Stimulated activated CD8-positive, alpha-beta memory T cell treated with anti-CD3 and anti-CD28 coated beads, Interleukin-12 subunit alpha, Interleukin-12 subunit beta, amount 100 ng/mL, for 24 hours (primary cell): ENCODE data around the gene HHAT.

Source experiments
- DNase-seq: peaks from one replicate; pipeline ENCODE4 v3.0.0-alpha.2; 2020; ENCODE audit errors: extremely low read depth

Gene HHAT

GRCh38 chr1:210684466-210685294 is 356.0 kb downstream of the HHAT start:
- no peak for DNase-seq

GRCh38 chr1:210685295-210685650 is 356.6 kb downstream of the HHAT start:
- DNase-seq = no peak

GRCh38 chr1:210686841-210687240 is 358.1 kb downstream of the HHAT start:
- DNase-seq = no peak

DNA sequence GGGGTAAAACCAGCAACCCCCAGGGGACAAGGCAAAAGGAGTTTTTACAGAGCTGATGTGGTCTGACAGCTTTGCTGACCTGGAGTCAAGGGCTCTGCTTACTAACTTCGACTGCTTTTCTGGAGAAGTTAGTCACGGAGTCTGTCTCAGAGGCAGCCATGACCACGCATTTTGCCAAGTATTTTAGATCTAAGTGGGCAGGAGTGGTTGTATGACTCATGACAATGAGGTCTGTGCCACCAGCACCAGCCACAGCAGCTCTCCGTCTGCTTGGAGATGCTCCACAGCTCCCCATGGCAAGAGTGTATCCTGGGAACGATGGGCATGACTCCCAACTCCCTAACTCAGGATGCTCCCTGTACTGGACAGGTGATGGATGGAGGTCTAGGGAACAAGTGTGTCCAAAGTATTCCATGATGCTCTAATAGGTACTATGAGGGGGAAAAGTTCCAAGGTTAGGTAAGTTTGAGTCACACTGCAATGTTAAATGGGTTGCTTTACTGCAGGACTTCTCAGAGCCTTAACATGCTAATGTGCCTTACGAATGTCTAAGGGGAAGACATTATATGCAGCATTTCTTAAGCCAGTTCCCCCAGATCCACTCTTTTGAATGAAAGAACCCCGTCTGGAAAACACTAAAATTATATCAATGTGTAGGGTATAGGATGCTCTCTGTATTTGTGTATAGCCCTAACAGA is 359.0 kb downstream of the HHAT start:
- no peak for DNase-seq

- DNase-seq = no peak
These were observed 360.0 kb downstream of the HHAT start for GRCh38 chr1:210688512-210689234.

- DNase-seq = no peak
These were observed 361.1 kb downstream of the HHAT start for GRCh38 chr1:210689826-210690225.

GRCh38 chr1:210690236-210690635 is 361.5 kb downstream of the HHAT start:
- no peak for DNase-seq

DNA sequence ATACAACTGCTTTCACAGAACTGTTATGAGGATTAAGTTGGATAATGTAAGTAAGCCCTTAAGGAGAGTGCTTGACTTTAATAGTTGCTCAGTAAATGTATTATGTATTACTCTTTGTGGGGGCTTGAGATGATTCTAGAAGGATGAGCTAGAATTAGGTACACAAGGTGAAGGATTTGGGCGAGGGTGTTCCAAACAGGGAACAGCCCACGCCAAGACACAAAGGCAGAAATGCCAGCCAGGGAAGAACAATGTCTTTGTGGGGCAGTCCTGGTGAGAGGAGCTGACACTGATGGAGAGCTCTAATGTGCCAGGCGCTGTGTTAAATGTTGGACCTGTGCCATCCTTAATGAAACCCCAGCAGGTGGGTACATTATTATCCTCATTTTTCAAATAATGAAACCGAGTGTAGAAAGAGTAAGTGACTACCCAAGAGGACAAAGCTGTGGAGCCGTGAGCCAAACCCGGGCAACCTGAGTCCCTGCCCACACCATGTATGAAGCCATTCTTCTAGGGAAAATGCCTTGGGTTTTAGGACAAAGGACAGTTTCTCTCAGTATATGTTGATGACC is 362.4 kb downstream of the HHAT start:
- no peak for DNase-seq

- DNase-seq = no peak
These were observed 364.1 kb downstream of the HHAT start for GRCh38 chr1:210692796-210693195.

GRCh38 chr1:210695026-210695425 is 366.3 kb downstream of the HHAT start:
- DNase-seq = no peak

- no peak for DNase-seq
These were observed 368.0 kb downstream of the HHAT start for GRCh38 chr1:210696709-210697108.

DNA sequence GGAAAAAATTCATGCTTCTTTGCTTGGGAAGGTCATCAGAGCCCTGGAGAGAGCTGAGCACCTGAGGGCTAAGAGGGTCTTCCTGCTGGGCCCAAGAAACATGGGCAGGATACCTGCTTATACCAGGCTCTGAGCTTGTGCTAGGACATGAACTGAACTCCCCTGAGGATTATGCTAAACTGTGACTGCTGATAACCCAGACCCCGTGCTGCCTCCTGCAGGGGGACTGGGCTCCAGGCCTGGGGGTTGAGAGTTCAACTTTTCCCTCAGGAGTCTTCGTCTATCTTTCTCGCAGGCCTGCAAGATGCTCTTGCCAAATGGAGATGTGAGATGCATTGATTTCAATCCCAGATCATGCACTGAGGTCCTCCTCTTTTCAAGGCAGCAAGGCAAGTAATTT is 368.5 kb downstream of the HHAT start:
- DNase-seq = no peak

DNA sequence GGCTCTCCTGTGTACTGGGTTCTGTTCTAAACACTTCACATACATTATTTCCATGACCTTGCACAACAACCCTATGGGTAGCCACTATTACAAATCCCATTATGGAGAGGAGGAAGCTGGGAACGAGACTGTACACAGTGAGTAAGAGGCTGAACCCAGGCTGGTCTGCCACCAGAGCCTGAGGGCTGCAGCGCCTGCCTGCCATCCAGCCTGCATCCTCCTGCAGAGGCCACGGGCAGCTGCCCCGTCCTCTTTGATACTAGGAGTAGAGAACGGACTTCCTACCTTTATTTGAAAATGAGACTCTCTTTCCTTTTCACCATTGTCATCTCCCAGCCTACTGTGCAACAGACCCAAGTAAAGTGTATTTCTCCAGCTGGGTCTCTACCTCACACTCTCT is 370.0 kb downstream of the HHAT start:
- DNase-seq = no peak

DNA sequence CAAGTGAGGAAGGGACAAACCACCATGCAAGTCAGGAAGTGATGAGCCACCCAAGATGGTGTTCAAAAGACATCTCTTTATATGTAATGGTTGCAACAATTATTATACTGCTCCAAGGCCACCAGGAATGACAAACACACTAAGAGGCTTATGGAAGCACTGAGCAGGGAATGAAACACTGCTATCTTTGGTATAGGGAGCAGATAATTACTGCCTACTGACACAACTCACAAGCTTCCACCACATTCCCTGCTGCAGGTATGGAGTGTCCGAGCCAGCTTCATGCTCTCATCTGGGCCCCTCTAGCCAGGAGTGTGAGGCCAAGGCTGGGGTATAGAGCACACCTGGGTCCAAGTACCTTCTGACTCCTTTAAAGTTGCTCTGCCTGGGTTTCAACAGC is 371.4 kb downstream of the HHAT start:
- no peak for DNase-seq

GRCh38 chr1:210700511-210700910 is 371.8 kb downstream of the HHAT start:
- DNase-seq = no peak

DNA sequence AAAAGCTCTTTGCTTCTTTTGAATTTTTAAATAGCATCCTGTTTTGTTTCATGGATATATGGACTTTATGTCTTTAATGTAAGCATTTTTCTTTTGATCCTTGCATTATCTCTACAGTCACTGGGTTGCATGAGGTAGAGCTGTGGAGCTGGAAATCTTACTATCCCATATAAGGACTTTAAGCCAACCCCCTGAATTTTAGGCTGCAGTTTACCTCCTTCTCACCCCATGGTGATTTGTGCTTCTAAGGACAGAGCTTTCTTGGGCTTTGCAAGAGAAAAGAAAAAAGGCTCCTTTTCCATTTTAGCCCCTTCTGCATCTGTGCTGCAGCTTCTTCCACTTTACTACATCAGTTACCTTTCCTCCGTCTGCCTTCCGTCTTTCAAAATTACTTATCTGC is 373.8 kb downstream of the HHAT start:
- no peak for DNase-seq

- no peak for DNase-seq
These were observed 374.9 kb downstream of the HHAT start for GRCh38 chr1:210703593-210703992.

- DNase-seq = no peak
These were observed 376.4 kb downstream of the HHAT start for GRCh38 chr1:210705086-210705485.

DNA sequence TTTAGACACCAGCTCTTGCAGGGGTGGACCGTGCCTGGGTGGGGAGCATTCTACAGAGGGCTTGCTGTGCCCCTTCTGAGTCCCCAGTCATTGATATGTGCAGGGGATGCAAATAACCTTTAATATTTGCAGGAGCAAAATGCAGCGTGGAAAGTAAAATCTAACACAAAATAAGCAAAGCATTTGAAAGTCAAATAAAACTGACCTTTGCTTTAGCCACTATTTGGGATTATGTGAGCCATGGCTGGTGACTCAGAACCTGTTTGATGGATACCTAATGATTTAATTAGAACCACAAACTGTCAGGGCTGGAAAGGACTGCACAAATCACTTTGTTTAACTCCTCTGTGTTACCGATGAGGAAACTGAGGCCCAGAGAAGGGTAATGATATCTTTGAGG is 377.5 kb downstream of the HHAT start:
- no peak for DNase-seq

GRCh38 chr1:210707300-210708240 is 378.9 kb downstream of the HHAT start:
- DNase-seq = no peak

DNA sequence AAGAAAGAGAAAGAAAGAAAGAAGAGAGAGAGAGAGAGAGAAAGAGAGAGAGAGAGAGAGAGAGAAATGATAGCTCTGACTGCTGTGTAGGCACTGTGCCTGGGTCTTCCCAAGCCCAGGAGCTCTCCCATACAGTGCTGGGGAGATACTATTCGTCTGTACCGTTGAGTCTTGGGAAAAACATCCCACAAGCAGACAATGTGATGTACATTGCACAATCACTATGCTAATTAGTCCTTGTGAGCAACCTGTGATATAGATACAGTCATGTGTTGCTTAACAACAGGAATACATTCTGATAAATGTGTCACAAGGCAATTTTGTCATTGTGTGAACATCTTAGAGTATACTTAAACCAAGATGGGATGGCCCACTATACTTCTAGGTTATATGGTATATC is 381.0 kb downstream of the HHAT start:
- no peak for DNase-seq
